Esophagus squamous epithelium (tissue), 5 donors: ENCODE data around the gene PICK1. TPM values are rescaled to one million over a fixed set of nuclear protein-coding genes. Genes with fewer than 3 reads are reported as not detected.
"Not testable (repeated sequence)": the region's sequence is repeated elsewhere in the genome, so short reads cannot be mapped to it uniquely, and the experiment has no call there.

ENCODE experiments used
- DNase-seq: peaks from one replicate; lab custom pipeline; 2025; lab: John Stamatoyannopoulos, UW
- H3K27ac ChIP-seq, 4 donors: fragments of 200-600 bp; sonication (generic); one replicate each; pipeline ENCODE4 v1.5.1; 2016 to 2019; ENCODE audit warnings: mild to moderate bottlenecking in 1 of 4
- H3K27me3 ChIP-seq, 4 donors: fragments of 200-600 bp; sonication (generic); 1 replicate in 3 of 4; 2 replicates in 1 of 4; pipeline versions ENCODE4 v1.5.1 to v1.6.0; 2017 to 2021; ENCODE audit warnings: antibody characterized with exemption in 1 of 4
- H3K36me3 ChIP-seq, 3 donors: fragments of 200-600 bp; sonication (generic); one replicate each; pipeline ENCODE4 v1.5.1; 2016 to 2019
- H3K4me1 ChIP-seq, 3 donors: fragments of 200-600 bp; sonication (generic); one replicate each; pipeline ENCODE4 v1.5.1; 2017 to 2019
- H3K4me3 ChIP-seq, 4 donors: fragments of 200-600 bp; sonication (generic); 1 replicate in 3 of 4; 2 replicates in 1 of 4; pipeline ENCODE4 v1.5.1; 2016 to 2019; ENCODE audit warnings: mild to moderate bottlenecking in 2 of 4, moderate library complexity in 1 of 4
- H3K9me3 ChIP-seq, 3 donors: fragments of 200-600 bp; sonication (generic); one replicate each; pipeline ENCODE4 v1.5.1; 2016 to 2019
- POLR2A ChIP-seq, 4 donors: fragments of 450-650 bp; IDR thresholded peaks; one replicate each; pipeline ENCODE4 v1.6.1; 2017; ENCODE audit warnings: antibody characterized with exemption in 4 of 4, mild to moderate bottlenecking in 4 of 4, moderate library complexity in 3 of 4
- WGBS, 2 donors: methylation state at CpG; one replicate each; pipeline ENCODE4 v1.1.5; 2018; 5-methylcytosine and 5-hydroxymethylcytosine counted together
- intact Hi-C: fragments of 100-400 bp; cut with DNase I; formaldehyde crosslinking; loops from one replicate; pipeline ENCODE4 v1.15.0; 2022
- total RNA-seq, 4 donors: library from RNA; depleted of rRNA; stranded (reverse); fragments of >200 nt; gene quantifications; one replicate each; pipeline ENCODE4 v1.1.0, GENCODE V29; 2016
- TF ChIP-seq, protein P1 (sequence below), 6 experiments: fragments of 450-650 bp in 4 of 6; fragments of 200-600 bp in 2 of 6; sonication (generic) in 2 of 6; IDR thresholded peaks; one replicate each; pipeline ENCODE4 v1.5.1; 2016 to 2019; ENCODE audit warnings: antibody characterized with exemption in 6 of 6, mild to moderate bottlenecking in 4 of 6, moderate library complexity in 4 of 6
- donor health status: DM: yes; HTN: yes; CAD: no.

Gene PICK1
- total RNA-seq, 4 donors from 2014 or later = 26.3 to 53.1 (median 31.2) TPM

DNA sequence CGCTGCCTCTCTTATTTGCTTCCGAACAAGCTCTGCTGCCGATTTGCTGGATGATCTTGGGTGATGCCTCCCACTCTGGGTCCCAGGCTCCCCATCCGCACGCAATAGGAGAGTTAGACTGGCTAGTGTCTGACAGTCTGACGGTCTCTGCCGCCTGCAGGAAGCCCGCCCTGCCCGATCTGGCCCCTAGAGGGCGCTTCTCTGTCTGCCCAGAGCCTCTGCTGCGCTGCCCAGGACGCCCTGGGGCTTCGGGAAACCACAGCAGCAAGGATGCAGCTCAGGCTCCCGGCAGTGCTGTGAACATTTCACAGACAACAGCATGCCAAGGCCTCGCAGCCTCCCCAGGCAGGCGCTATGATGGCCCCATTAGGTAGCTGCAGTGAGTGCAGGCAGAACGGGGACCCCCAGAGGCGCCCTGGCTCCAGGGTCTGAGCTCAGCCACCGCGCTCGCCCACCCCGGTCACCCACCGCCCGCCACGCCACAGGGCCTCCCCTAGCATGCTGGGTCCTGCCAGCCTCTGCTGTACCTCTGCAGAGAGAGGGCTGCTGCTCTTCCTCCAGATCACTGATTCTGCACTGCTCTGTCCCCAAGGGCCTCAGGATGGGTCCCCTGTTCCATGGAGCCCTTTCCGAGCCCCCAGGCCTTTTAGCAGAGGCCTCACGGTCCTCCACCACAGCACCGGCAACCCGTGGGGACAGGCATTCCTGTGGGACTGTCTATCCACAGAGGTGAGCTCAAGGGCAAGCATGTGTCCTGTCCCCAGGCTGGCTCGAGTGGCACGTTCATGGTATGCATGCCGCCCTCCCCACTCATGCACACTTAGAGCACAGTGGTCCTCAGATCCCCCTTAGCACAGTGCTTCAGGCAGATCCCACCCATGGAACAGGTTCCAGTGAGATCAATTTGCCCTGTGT, 57.5 kb downstream of the PICK1 start:
- H3K4me3 ChIP-seq = no peak overlapping the region
- H3K4me1 ChIP-seq = peaks cover 5 to 38% (median 18%) of the 10 kb centered on the region in 3 donors
- TF ChIP-seq, protein P1, sequence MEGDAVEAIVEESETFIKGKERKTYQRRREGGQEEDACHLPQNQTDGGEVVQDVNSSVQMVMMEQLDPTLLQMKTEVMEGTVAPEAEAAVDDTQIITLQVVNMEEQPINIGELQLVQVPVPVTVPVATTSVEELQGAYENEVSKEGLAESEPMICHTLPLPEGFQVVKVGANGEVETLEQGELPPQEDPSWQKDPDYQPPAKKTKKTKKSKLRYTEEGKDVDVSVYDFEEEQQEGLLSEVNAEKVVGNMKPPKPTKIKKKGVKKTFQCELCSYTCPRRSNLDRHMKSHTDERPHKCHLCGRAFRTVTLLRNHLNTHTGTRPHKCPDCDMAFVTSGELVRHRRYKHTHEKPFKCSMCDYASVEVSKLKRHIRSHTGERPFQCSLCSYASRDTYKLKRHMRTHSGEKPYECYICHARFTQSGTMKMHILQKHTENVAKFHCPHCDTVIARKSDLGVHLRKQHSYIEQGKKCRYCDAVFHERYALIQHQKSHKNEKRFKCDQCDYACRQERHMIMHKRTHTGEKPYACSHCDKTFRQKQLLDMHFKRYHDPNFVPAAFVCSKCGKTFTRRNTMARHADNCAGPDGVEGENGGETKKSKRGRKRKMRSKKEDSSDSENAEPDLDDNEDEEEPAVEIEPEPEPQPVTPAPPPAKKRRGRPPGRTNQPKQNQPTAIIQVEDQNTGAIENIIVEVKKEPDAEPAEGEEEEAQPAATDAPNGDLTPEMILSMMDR (IDR thresholded peaks at IDR 0.05) = peak; percentile 78 to 95 (median 90)
- no peak for TF ChIP-seq POLR2A (IDR thresholded peaks at IDR 0.05)
- H3K27ac ChIP-seq = no peak overlapping the region
- peaks cover 0 to 32% (median 0%) of the 10 kb centered on the region in 3 donors for H3K36me3 ChIP-seq
- intact Hi-C loops = no loop called here
- H3K9me3 ChIP-seq = no peaks in the 10 kb centered on the region
- DNase-seq = no peak
- peaks cover 0 to 4% (median 0%) of the 10 kb centered on the region in 4 donors for H3K27me3 ChIP-seq
- 42 to 75% methylated on average over 2 to 9 of the region's 32 CpGs for WGBS, 2 donors

DNA sequence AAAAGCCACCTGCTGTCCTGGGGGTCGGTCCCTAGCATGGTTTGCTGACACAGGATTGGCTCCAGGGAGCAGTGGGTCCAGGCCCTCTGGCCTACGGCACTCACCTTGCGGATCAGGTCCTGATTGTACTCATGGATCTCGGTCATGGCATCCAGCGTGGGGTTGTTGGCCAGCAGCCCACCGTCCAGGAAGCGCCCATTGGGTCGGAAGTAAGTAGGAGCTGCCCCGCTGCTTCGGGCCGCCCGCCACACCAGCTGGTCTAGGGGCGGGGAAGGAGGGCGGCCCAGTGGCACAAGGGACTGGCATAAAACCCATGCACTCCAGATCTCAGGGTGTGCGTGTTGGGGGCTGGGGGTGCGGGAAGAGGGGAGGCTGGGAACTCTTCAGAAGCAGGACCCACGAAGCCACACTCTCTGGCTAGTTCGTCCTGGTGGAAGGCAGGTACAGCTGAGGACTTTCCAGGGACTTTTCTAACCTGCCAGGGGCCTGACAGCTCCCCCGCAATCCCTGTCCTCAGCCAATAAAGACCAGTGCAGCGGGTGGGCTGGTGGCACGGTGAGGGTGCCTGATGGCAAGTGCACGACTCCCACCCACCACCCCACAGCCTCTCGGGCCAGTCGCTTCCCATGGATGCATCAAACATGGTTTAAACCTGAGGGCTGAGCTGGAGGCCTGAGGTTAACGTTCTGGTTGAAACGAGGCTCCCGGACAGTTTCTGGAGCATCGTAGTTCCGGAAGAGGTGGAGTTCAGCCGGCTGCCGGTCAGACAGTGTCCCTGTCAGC, 58.4 kb downstream of the PICK1 start:
- Histone ChIP-seq H3K27me3 (no peaks in the 10 kb centered on the region), H3K9me3 (no peaks in the 10 kb centered on the region), H3K27ac (no peak overlapping the region), H3K36me3 (peaks cover 0 to 32% (median 0%) of the 10 kb centered on the region in 3 donors), H3K4me3 (no peak overlapping the region), H3K4me1 (peaks cover 5 to 43% (median 20%) of the 10 kb centered on the region in 3 donors)
- no peak for DNase-seq
- intact Hi-C loops = no loop called here
- TF ChIP-seq POLR2A (IDR thresholded peaks at IDR 0.05) = no peak
- TF ChIP-seq, protein P1 (IDR thresholded peaks at IDR 0.05) = no peak
- 92 to 93% methylated on average over 8 to 12 of the region's 31 CpGs for WGBS, 2 donors

DNA sequence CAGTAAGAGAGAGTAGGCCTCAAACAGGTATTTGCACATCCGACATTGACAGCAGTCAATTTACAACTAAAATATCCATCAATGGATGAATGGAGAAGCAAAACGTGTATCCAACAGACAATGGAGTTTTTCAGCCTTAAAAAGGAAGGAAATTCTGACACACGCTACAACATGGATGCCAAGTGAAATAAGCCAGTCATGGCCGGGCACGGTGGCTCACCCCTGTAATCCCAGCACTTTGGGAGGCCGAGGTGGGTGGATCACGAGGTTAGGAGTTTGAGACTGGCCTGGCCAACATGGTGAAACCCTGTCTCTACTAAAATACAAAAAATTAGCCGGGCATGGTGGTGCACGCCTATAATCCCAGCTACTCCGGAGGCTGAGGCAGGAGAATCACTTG, 60.4 kb downstream of the PICK1 start:
- 77 to 96% methylated on average over 7 to 10 of the region's 10 CpGs for WGBS, 2 donors
- DNase-seq, intact Hi-C loops, H3K27ac ChIP-seq, H3K27me3 ChIP-seq, H3K9me3 ChIP-seq, H3K4me3 ChIP-seq: not testable (repeated sequence)
- Histone ChIP-seq H3K36me3 (peaks cover 0 to 25% (median 0%) of the 10 kb centered on the region in 3 donors), H3K4me1 (peaks cover 0 to 29% (median 10%) of the 10 kb centered on the region in 3 donors)

DNA sequence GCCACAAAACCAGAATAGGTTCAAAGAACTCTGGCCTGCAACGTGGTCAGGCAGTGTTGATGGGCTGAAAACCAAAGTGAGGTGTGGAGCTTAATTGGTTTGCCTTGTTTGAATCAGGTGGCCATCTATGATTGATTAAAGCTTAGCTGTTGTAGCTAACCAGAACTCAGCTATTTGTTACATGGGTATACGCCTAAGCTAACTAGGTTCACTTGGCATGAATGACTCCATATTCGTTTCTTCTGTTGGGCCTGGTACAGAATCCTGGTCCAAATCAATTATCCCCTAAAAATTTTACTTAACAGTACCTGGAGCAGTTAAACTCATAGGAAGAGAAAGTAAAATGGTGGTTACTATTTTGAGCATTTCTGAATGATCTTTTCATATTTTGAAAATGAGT, 61.0 kb downstream of the PICK1 start:
- 91% methylated on average over 3 of the region's 3 CpGs for WGBS, 2 donors
- H3K4me1 ChIP-seq = peaks cover 0 to 29% (median 10%) of the 10 kb centered on the region in 3 donors
- intact Hi-C loops = no loop called here
- TF ChIP-seq POLR2A (IDR thresholded peaks at IDR 0.05) = no peak
- TF ChIP-seq, protein P1 (IDR thresholded peaks at IDR 0.05) = no peak
- no peaks in the 10 kb centered on the region for H3K27me3 ChIP-seq
- no peak for DNase-seq
- no peak overlapping the region for H3K4me3 ChIP-seq
- no peaks in the 10 kb centered on the region for H3K9me3 ChIP-seq
- H3K27ac ChIP-seq = no peak overlapping the region
- H3K36me3 ChIP-seq = peaks cover 0 to 19% (median 0%) of the 10 kb centered on the region in 3 donors

DNA sequence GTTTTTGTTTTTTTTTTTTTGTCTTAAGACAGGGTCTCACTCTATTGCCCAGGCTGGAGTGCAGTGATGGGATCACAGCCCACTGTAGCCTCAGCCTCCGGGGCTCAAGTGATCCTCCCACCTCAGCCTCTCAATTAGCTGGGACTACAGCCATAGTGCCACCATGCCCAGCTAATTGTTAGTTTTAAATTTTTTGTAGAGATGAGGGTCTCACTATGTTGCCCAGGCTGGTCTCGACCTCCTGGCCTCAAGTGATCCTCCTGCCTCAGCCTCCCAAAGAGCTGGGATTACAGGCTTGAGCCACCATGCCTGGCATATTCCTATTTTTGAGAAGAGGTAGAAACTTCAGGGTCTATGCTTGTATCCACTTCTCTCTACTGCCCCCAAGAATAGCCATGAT, 61.5 kb downstream of the PICK1 start:
- H3K9me3 ChIP-seq, H3K4me3 ChIP-seq, DNase-seq, intact Hi-C loops, H3K27ac ChIP-seq, H3K27me3 ChIP-seq: not testable (repeated sequence)
- 83 to 93% methylated on average over 2 of the region's 2 CpGs for WGBS, 2 donors
- Histone ChIP-seq H3K4me1 (peaks cover 0 to 29% (median 10%) of the 10 kb centered on the region in 3 donors), H3K36me3 (peaks cover 0 to 19% (median 0%) of the 10 kb centered on the region in 3 donors)
